ENCODE results near the gene ZNF221. TPM values are rescaled to one million over a fixed set of nuclear protein-coding genes. Genes with fewer than 3 reads are reported as not detected.

The ZNF221 gene
- total RNA-seq, 2 experiments from 2014 or later, result 0.34 to 0.41 TPM

GRCh38 chr19:43934985-43935708 is 15.9 kb upstream of the ZNF221 start, which contains the start of gene ZNF45:
Gene ZNF45, minus strand, starts transcription at chr19:43935282. Its CDS starts 13,097 bp downstream, at chr19:43922185.
- Mint-ChIP-seq H3K4me1 (ENCODE audit: low read depth) (peaks cover 25% of the 10 kb centered on the region), H3K9me3 (peaks cover under 1% of the 10 kb centered on the region), H3K4me3 (peak within 1 kb of the TSS; percentile 96), H3K27me3 (no peaks in the 10 kb centered on the region), H3K27ac (peak within 1 kb of the TSS; percentile 86), H3K36me3 (ENCODE audit: low read depth) (peaks cover 48% of the 10 kb centered on the region)
- Histone ChIP-seq H3K9me3 (ENCODE audit: control insufficient read depth in 1 of 2, insufficient read depth in 1 of 2, low read length in 2 of 2) (peaks cover 5% of the 10 kb centered on the region in 2 experiments), H3K4me1 (ENCODE audit: insufficient read depth, low read length) (peaks cover 10% of the 10 kb centered on the region), H3K4me3 (ENCODE audit: low read length) (peak within 1 kb of the TSS; percentile 78), H3K27me3 (ENCODE audit: control insufficient read depth in 1 of 2, insufficient read depth in 2 of 2, low read length in 2 of 2) (no peaks in the 10 kb centered on the region), H3K27ac (ENCODE audit: low read depth in 1 of 2, low read length in 2 of 2) (peak within 1 kb of the TSS; percentile 56 to 64), H3K36me3 (ENCODE audit: insufficient read depth, low read length) (peaks cover 26% of the 10 kb centered on the region)
- ChIA-PET CTCF (no interaction called here), POLR2A (interaction anchor here (0.8 to 1.9 kb wide), 17 partner anchors 11 to 277 kb away, joined by 3 to 12 read pairs (median 4); partner anchors contain the start of genes ZNF221, ZNF224, ZNF226 and ZNF227)
- no peak for TF ChIP-seq CTCF (IDR thresholded peaks at IDR 0.05)
- intact Hi-C loops (cut with DNase I, micrococcal nuclease), result loop anchor here (1.0 to 10.0 kb wide), 10 partner anchors 48 to 367 kb away; partner anchors contain the start of genes ZNF224 (in 2 of the 2), ZNF230 (in 2 of the 2), SMG9 (in 1 of the 2) and ZNF226 (in 1 of the 2)
- peak; percentile 75 to 94 (median 82) for DNase-seq
- ATAC-seq (ENCODE audit: poor library complexity), result peak; percentile 95

- Mint-ChIP-seq H3K27ac (peak overlapping the region; percentile 86), H3K27me3 (peaks cover 1% of the 10 kb centered on the region), H3K36me3 (ENCODE audit: low read depth) (peaks cover 38% of the 10 kb centered on the region), H3K4me3 (peak overlapping the region; percentile 96), H3K4me1 (ENCODE audit: low read depth) (peaks cover 25% of the 10 kb centered on the region), H3K9me3 (peaks cover 3% of the 10 kb centered on the region)
- peaks cover 17% of the 10 kb centered on the region for H3K36me3 ChIP-seq (ENCODE audit: insufficient read depth, low read length)
- TF ChIP-seq CTCF (IDR thresholded peaks at IDR 0.05), result no peak
- H3K9me3 ChIP-seq (ENCODE audit: control insufficient read depth in 1 of 2, insufficient read depth in 1 of 2, low read length in 2 of 2), result peaks cover 5% of the 10 kb centered on the region in 2 experiments
- DNase-seq (peak in 1 of 14 experiments; percentile 1), ATAC-seq (ENCODE audit: poor library complexity) (no peak)
- no peaks in the 10 kb centered on the region for H3K27me3 ChIP-seq (ENCODE audit: control insufficient read depth in 1 of 2, insufficient read depth in 2 of 2, low read length in 2 of 2)
- H3K4me1 ChIP-seq (ENCODE audit: insufficient read depth, low read length), result peaks cover 10% of the 10 kb centered on the region
- intact Hi-C loops (cut with DNase I, micrococcal nuclease), result loop anchor here (2.0 to 10.0 kb wide), 9 partner anchors 15 to 366 kb away; partner anchors contain the start of genes ZNF230 (in 2 of the 2), SMG9 (in 1 of the 2), ZNF221 (in 1 of the 2) and ZNF224 (in 1 of the 2)
- ChIA-PET POLR2A (interaction anchor here (1.3 to 1.9 kb wide), 3 partner anchors 49 to 228 kb away, joined by 4 to 8 read pairs (median 6); partner anchors contain the start of genes ZNF226 and ZNF283), CTCF (no interaction called here)
- H3K27ac ChIP-seq (ENCODE audit: low read depth in 1 of 2, low read length in 2 of 2), result no peak overlapping the region
- H3K4me3 ChIP-seq (ENCODE audit: low read length), result no peak overlapping the region
Observed at GRCh38 chr19:43936188-43936587, 14.8 kb upstream of the ZNF221 start.

GRCh38 chr19:43939557-43940260 is 11.3 kb upstream of the ZNF221 start:
- POLR2A ChIA-PET, result no interaction called here
- ATAC-seq (ENCODE audit: poor library complexity), result no peak
- intact Hi-C loops (cut with DNase I, micrococcal nuclease), result loop anchor here (5.0 to 10.0 kb wide), 8 partner anchors 63 to 363 kb away; partner anchors contain the start of genes ZNF230 (in 2 of the 2), SMG9 (in 1 of the 2), ZNF224 (in 1 of the 2) and ZNF226 (in 1 of the 2)

More at GRCh38 chr19:43939557-43940260, 11.3 kb upstream of the ZNF221 start:
- H3K36me3 Mint-ChIP-seq (ENCODE audit: low read depth), result peaks cover 6% of the 10 kb centered on the region
- TF ChIP-seq CTCF (IDR thresholded peaks at IDR 0.05), result no peak
- H3K4me3 Mint-ChIP-seq, result no peak overlapping the region
- no peak overlapping the region for H3K27ac ChIP-seq (ENCODE audit: low read depth in 1 of 2, low read length in 2 of 2)
- H3K27ac Mint-ChIP-seq, result no peak overlapping the region
- no peaks in the 10 kb centered on the region for H3K36me3 ChIP-seq (ENCODE audit: insufficient read depth, low read length)
- CTCF ChIA-PET, result no interaction called here
- peaks cover 12% of the 10 kb centered on the region for H3K4me1 Mint-ChIP-seq (ENCODE audit: low read depth)
- DNase-seq, result no peak
- peaks cover 5% of the 10 kb centered on the region for H3K4me1 ChIP-seq (ENCODE audit: insufficient read depth, low read length)
- H3K27me3 ChIP-seq (ENCODE audit: control insufficient read depth in 1 of 2, insufficient read depth in 2 of 2, low read length in 2 of 2), result no peaks in the 10 kb centered on the region
- no peak overlapping the region for H3K4me3 ChIP-seq (ENCODE audit: low read length)
- H3K9me3 ChIP-seq (ENCODE audit: control insufficient read depth in 1 of 2, insufficient read depth in 1 of 2, low read length in 2 of 2), result peaks cover 5 to 8% of the 10 kb centered on the region in 2 experiments
- H3K27me3 Mint-ChIP-seq, result peaks cover 20% of the 10 kb centered on the region
- H3K9me3 Mint-ChIP-seq, result peaks cover 6% of the 10 kb centered on the region

All from CD4-positive, alpha-beta T cell (primary cell).